ENCODE results near the gene GATA2. TPM values are rescaled to one million over a fixed set of nuclear protein-coding genes. Genes with fewer than 3 reads are reported as not detected.
A peak's percentile ranks its signal among the peaks of the same experiment; 100 is the strongest.

GATA2 gene
- total RNA-seq (2021; ENCODE audit: unreplicated experiment) (18.6 TPM), Bru-seq, nascent RNA (percentile 43 among the genes with signal in this experiment), BruChase-seq, experiment 1, labeled RNA remaining after a 6-hour chase (percentile 49 among the genes with signal in this experiment), BruChase-seq, experiment 2, labeled RNA remaining after a 2-hour chase (percentile 60 among the genes with signal in this experiment)
- polyA plus RNA-seq (2012) = 8.3 and 10.7 TPM in 2 replicates
- long read RNA-seq, partial matches to known transcripts = 26 of 42 reads
- long read RNA-seq, other reads (novel, unspliced or antisense) = 16 of 42 reads

GRCh38 chr3:128492671-128493569 lies at the start of gene GATA2:
TSS of gene GATA2 (minus strand) at chr3:128493201. CDS start at chr3:128487031, 6,170 bp downstream.
- ATAC-seq = no peak
- intact Hi-C loops (cut with micrococcal nuclease) = no loop called here
- CTCF ChIA-PET = no interaction called here

More at GRCh38 chr3:128492671-128493569, at the start of gene GATA2:
- H3K9me2 ChIP-seq (ENCODE audit: insufficient read depth) = no peaks in the 10 kb centered on the region
- ChIA-PET POLR2A (no interaction called here), RAD21 (ENCODE audit: low non-redundant PET in 1 of 2, low total read pairs in 2 of 2, uncharacterized antibody in 2 of 2, unreplicated experiment in 2 of 2) (no interaction called here)
- H3K4me1 ChIP-seq (ENCODE audit: control insufficient read depth in 1 of 2, insufficient read depth in 2 of 2, low read length in 2 of 2) = peaks cover 4 to 18% of the 10 kb centered on the region in 2 experiments; a peak in 3 of 4 replicates
- BruUV-seq (replicated peaks) = no TSS peak
- no peaks in the 10 kb centered on the region for H4K20me1 ChIP-seq (ENCODE audit: insufficient read depth)
- H3K27me3 ChIP-seq (ENCODE audit: insufficient read depth, low read length) = no peaks in the 10 kb centered on the region
- peaks cover 0 to 2% of the 10 kb centered on the region in 2 experiments; a peak in 2 of 4 replicates for H3K36me3 ChIP-seq (ENCODE audit: control insufficient read depth in 1 of 2, insufficient read depth in 2 of 2, low read length in 2 of 2)
- H3K4me2 ChIP-seq (ENCODE audit: low read length) = no peak within 1 kb of the TSS
- no peak within 1 kb of the TSS for H3K9ac ChIP-seq (ENCODE audit: low read length)
- H3K9me3 ChIP-seq (ENCODE audit: control insufficient read depth in 1 of 2, insufficient read depth in 1 of 2, low read depth in 1 of 2, low read length in 2 of 2) = no peaks in the 10 kb centered on the region
- no peak for DNase-seq (ENCODE audit: low read depth, low spot score)
- no peak within 1 kb of the TSS for H3K27ac ChIP-seq (ENCODE audit: low read depth, low read length)
- TF ChIP-seq SP1 (IDR thresholded peaks at IDR 0.05; ENCODE audit: low read depth) = no peak
- TF ChIP-seq YY1 (IDR thresholded peaks at IDR 0.05; ENCODE audit: extremely low read depth, insufficient replicate concordance, low read depth, low read length) = no peak
- no peak for TF ChIP-seq ZNF274 (IDR thresholded peaks at IDR 0.05; ENCODE audit: low read depth, low read length)
- TF ChIP-seq ATF3 (IDR thresholded peaks at IDR 0.05) = no peak
- no peak for TF ChIP-seq POLR2AphosphoS5 (IDR thresholded peaks at IDR 0.05; ENCODE audit: low read depth, low read length)
- no peak for TF ChIP-seq ZBTB33 (IDR thresholded peaks at IDR 0.05; ENCODE audit: extremely low read depth, insufficient replicate concordance, low read length)
- TF ChIP-seq TCF7L2 (IDR thresholded peaks at IDR 0.05; ENCODE audit: borderline replicate concordance, extremely low read depth, insufficient read depth, insufficient read length) = no peak
- TF ChIP-seq CTCF (IDR thresholded peaks at IDR 0.05 in 2 of 3, conservative IDR thresholded peaks at IDR 0.05 in 1 of 3; ENCODE audit: borderline replicate concordance in 1 of 3, insufficient read depth in 1 of 3, low read depth in 2 of 3, low read length in 2 of 3) = no peak
- no peak for TF ChIP-seq POLR2A (IDR thresholded peaks at IDR 0.05; ENCODE audit: borderline replicate concordance, extremely low read depth, insufficient read depth, insufficient read length)
- TF ChIP-seq CEBPB (IDR thresholded peaks at IDR 0.05; ENCODE audit: low read depth) = no peak
- TF ChIP-seq EGR1 (IDR thresholded peaks at IDR 0.05; ENCODE audit: low read depth) = no peak
- no peak for TF ChIP-seq JUND (IDR thresholded peaks at IDR 0.05)
- TF ChIP-seq SRF (IDR thresholded peaks at IDR 0.05; ENCODE audit: low read depth) = no peak
- TF ChIP-seq SIN3A (IDR thresholded peaks at IDR 0.05; ENCODE audit: low read depth) = no peak
- no peak for TF ChIP-seq REST (IDR thresholded peaks at IDR 0.05; ENCODE audit: low read depth)
- no peak for TF ChIP-seq MAX (IDR thresholded peaks at IDR 0.05)
- no peak within 1 kb of the TSS for H2AFZ ChIP-seq (ENCODE audit: low read depth, low read length, poor library complexity, severe bottlenecking)
- H3K4me3 ChIP-seq (replicated peaks in 1 of 2; ENCODE audit: low read depth in 1 of 2, low read length in 2 of 2) = no peak within 1 kb of the TSS
- H3K79me2 ChIP-seq (ENCODE audit: insufficient read depth, low read length) = peaks cover 32% of the 10 kb centered on the region; the same call in 1 of the 2 replicates
